OCI-LY1 (cell line): ENCODE data around the gene RNF212.
"Not testable (repeated sequence)": the region's sequence is repeated elsewhere in the genome, so short reads cannot be mapped to it uniquely, and the experiment has no call there.

Source experiments
- H2AFZ ChIP-seq: fragments of 200-600 bp; sonication (generic), shearing (Covaris generic); 2 replicates; pipeline ENCODE4 v1.6.0; 2014; ENCODE audit warnings: antibody characterized with exemption, mild to moderate bottlenecking, low read length
- H3F3A ChIP-seq: fragments of 200-600 bp; sonication (generic), shearing (Covaris generic); 2 replicates; pipeline ENCODE4 v1.6.0; 2014; ENCODE audit warnings: mild to moderate bottlenecking, antibody characterized with exemption, low read length, moderate library complexity; ENCODE audit not compliant: insufficient read depth
- H3K27ac ChIP-seq: fragments of 200-600 bp; sonication (generic); 2 replicates; pipeline ENCODE4 v1.5.1; 2014; ENCODE audit warnings: low read length, mixed run types, mild to moderate bottlenecking, low read depth; ENCODE audit not compliant: poor library complexity, severe bottlenecking
- H3K27me3 ChIP-seq: fragments of 200-600 bp; sonication (generic); 2 replicates; pipeline ENCODE4 v1.6.0; 2014; ENCODE audit warnings: antibody characterized with exemption, mild to moderate bottlenecking, low read length, moderate library complexity; ENCODE audit not compliant: insufficient read depth
- H3K36me3 ChIP-seq: fragments of 200-600 bp; sonication (generic); 2 replicates; pipeline ENCODE4 v1.6.1; 2014; ENCODE audit warnings: mild to moderate bottlenecking, antibody characterized with exemption, low read length, moderate library complexity, mixed read lengths; ENCODE audit not compliant: insufficient read depth
- H3K4me1 ChIP-seq: fragments of 200-600 bp; sonication (generic); 2 replicates; pipeline ENCODE4 v1.5.1; 2014; ENCODE audit warnings: mild to moderate bottlenecking, low read length, moderate library complexity; ENCODE audit not compliant: insufficient read depth, severe bottlenecking
- H3K4me2 ChIP-seq: fragments of 200-600 bp; sonication (generic), shearing (Covaris generic); 2 replicates; pipeline ENCODE4 v1.6.1; 2014; ENCODE audit warnings: low read length
- H3K4me3 ChIP-seq: fragments of 200-600 bp; sonication (generic); 2 replicates; pipeline ENCODE4 v1.5.1; 2014; ENCODE audit warnings: low read length, low read depth, mild to moderate bottlenecking, mixed read lengths; ENCODE audit not compliant: poor library complexity, severe bottlenecking
- H3K79me2 ChIP-seq: fragments of 200-600 bp; shearing (Covaris generic); 2 replicates; pipeline ENCODE4 v1.6.1; 2016; ENCODE audit warnings: mixed run types, low read length, mixed read lengths; ENCODE audit not compliant: insufficient read depth
- H3K9ac ChIP-seq: fragments of 200-600 bp; sonication (generic), shearing (Covaris generic); 2 replicates; pipeline ENCODE4 v1.6.1; 2014; ENCODE audit warnings: mild to moderate bottlenecking, low read length, mixed read lengths
- H3K9me2 ChIP-seq: fragments of 200-600 bp; sonication (generic), shearing (Covaris generic); 2 replicates; pipeline ENCODE4 v1.6.1; 2014; ENCODE audit warnings: low read depth, mild to moderate bottlenecking, low read length, mixed read lengths
- H3K9me3 ChIP-seq: fragments of 200-600 bp; shearing (Covaris generic); 2 replicates; pipeline ENCODE4 v1.6.1; 2014; ENCODE audit warnings: low read length, mixed read lengths
- H4K20me1 ChIP-seq: fragments of 200-600 bp; sonication (generic), shearing (Covaris generic); 2 replicates; pipeline ENCODE4 v1.6.0; 2016; ENCODE audit warnings: mild to moderate bottlenecking, low read length; ENCODE audit not compliant: insufficient read depth
- CTCF ChIP-seq: fragments of 200-600 bp; sonication (generic), shearing (Covaris generic); IDR thresholded peaks from 2 replicates; pipeline ENCODE4 v1.5.1; 2017; ENCODE audit warnings: mild to moderate bottlenecking, antibody characterized with exemption, low read length, moderate library complexity, mixed read lengths
- EZH2 ChIP-seq: fragments of 200-600 bp; sonication (generic), shearing (Covaris generic); IDR thresholded peaks from 2 replicates; pipeline ENCODE4 v1.8.0; 2017; ENCODE audit warnings: borderline replicate concordance, mixed run types, mild to moderate bottlenecking, antibody characterized with exemption, low read length, moderate library complexity, mixed read lengths

Gene RNF212

GRCh38 chr4:1053891-1054290, 59.5 kb downstream of the RNF212 start:
- not testable (repeated sequence) for H3K4me3 ChIP-seq, H3K36me3 ChIP-seq, H3K4me2 ChIP-seq, H3K79me2 ChIP-seq, H4K20me1 ChIP-seq, H3K27me3 ChIP-seq, H3K27ac ChIP-seq, H3K9me2 ChIP-seq, H3K9me3 ChIP-seq, H3K9ac ChIP-seq, H3F3A ChIP-seq, H2AFZ ChIP-seq
- peaks cover 11% of the 10 kb centered on the region for H3K4me1 ChIP-seq

- H3K4me1 ChIP-seq, result peaks cover 11% of the 10 kb centered on the region
- H3K9me3 ChIP-seq, result no peaks in the 10 kb centered on the region
- H3K9me2 ChIP-seq, result no peaks in the 10 kb centered on the region
- no peaks in the 10 kb centered on the region for H3K36me3 ChIP-seq
- no peak overlapping the region for H3K27ac ChIP-seq
- H3K9ac ChIP-seq, result no peak overlapping the region
- TF ChIP-seq CTCF (no peak), EZH2 (no peak)
- no peaks in the 10 kb centered on the region for H3K79me2 ChIP-seq
- no peaks in the 10 kb centered on the region for H4K20me1 ChIP-seq
- H3K4me3 ChIP-seq, result no peak overlapping the region
- H2AFZ ChIP-seq, result no peak overlapping the region
- no peaks in the 10 kb centered on the region for H3F3A ChIP-seq
- no peaks in the 10 kb centered on the region for H3K27me3 ChIP-seq
- no peak overlapping the region for H3K4me2 ChIP-seq
Measured at GRCh38 chr4:1053080-1053661, 60.2 kb downstream of the RNF212 start.

- no peak for TF ChIP-seq CTCF
- TF ChIP-seq EZH2, result no peak
Measured at GRCh38 chr4:1052231-1052671, 61.1 kb downstream of the RNF212 start.

GRCh38 chr4:1051472-1051871, 61.9 kb downstream of the RNF212 start:
- no peaks in the 10 kb centered on the region for H3K27me3 ChIP-seq
- peaks cover 11% of the 10 kb centered on the region for H3K4me1 ChIP-seq
- no peak overlapping the region for H3K4me3 ChIP-seq

More at GRCh38 chr4:1052231-1052671, 61.1 kb downstream of the RNF212 start:
- H4K20me1 ChIP-seq, result no peaks in the 10 kb centered on the region
- H3K79me2 ChIP-seq, result no peaks in the 10 kb centered on the region
- no peaks in the 10 kb centered on the region for H3K27me3 ChIP-seq
- H3K9me2 ChIP-seq, result no peaks in the 10 kb centered on the region
- no peak overlapping the region for H3K9ac ChIP-seq
- H3K36me3 ChIP-seq, result no peaks in the 10 kb centered on the region
- H3K4me1 ChIP-seq, result peaks cover 11% of the 10 kb centered on the region
- no peaks in the 10 kb centered on the region for H3F3A ChIP-seq
- H3K4me2 ChIP-seq, result no peak overlapping the region
- no peak overlapping the region for H3K27ac ChIP-seq
- H3K4me3 ChIP-seq, result no peak overlapping the region
- H2AFZ ChIP-seq, result no peak overlapping the region
- no peaks in the 10 kb centered on the region for H3K9me3 ChIP-seq

More at GRCh38 chr4:1051472-1051871, 61.9 kb downstream of the RNF212 start:
- Histone ChIP-seq H3K36me3 (no peaks in the 10 kb centered on the region), H3F3A (no peaks in the 10 kb centered on the region), H3K79me2 (no peaks in the 10 kb centered on the region), H3K9me2 (no peaks in the 10 kb centered on the region), H3K9ac (no peak overlapping the region), H3K9me3 (no peaks in the 10 kb centered on the region), H4K20me1 (no peaks in the 10 kb centered on the region), H2AFZ (no peak overlapping the region), H3K27ac (no peak overlapping the region), H3K4me2 (no peak overlapping the region)
- no peak for TF ChIP-seq CTCF
- no peak for TF ChIP-seq EZH2
